GM18858 (cell line): Measurements from ENCODE around the gene USB1.
A peak's percentile ranks its signal among the peaks of the same experiment; 100 is the strongest.

Source experiments
- ATAC-seq: cut with Tn5 transposase; IDR thresholded peaks from one replicate; pipeline ENCODE4 v1.9.1; 2021; ENCODE audit not compliant: unreplicated experiment

USB1 gene

DNA sequence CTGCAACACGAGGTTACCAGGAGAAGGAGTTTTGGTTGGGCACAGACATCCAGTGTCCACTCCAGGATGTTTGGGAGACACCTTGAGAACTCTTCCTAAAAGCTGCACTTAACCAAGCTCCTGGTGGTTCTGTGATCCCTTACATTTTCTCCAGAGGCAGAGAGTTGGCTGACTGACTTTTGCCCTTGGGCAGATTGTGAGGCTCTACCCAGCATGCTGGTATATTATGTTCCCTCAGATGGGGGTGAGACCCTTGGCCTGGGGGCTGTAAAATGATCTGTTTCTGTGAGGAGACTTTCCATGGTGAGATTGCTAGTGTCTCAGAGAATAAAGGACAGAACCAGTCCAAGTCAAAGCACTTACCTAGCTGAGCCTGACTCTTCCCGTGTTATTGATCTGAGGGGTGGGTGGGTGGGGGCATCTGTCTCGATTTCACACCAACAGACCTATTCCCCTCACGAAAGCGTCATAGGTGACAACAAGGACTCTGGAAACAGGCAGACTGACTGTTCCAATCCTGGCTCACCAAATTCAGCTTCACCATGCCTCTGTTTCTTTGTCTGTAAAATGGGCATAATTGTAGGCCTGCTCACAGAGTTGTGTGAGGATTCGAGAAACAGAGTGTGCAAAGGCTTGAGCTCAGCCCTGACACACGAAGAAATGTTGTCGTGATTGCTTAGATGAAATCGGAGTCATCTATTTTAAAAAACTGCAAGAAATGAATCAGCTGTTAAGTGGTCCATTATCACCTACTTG is 12.2 kb downstream of the USB1 start:
- no peak for ATAC-seq

DNA sequence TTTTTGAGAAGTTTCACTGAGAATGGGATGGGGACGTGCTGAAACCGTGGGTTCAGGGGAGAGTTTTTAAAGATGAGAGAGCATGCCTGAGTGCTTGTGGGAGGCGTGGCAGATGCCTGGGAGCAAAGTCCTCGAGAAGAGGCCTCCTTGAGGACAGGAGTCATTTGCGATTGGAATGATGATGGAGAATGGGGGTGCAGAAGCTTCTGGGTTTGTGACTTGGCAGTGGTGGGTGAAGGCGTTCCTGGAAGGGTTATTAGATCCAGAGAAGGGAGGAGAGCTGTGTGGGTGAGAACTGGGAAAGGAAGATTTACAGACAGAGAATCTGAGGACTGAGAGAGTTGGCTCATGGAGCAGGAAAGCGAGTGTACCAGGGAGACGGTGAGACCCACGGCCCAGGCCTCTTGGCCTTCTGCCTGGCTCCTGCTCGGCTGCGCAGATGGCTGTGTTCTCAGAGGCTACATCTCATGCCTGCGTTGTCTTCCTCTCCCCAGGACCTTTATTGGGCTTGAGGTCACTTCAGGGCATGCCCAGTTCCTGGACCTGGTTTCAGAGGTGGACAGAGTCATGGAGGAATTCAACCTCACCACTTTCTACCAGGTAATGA is 15.7 kb downstream of the USB1 start:
- ATAC-seq = no peak

DNA sequence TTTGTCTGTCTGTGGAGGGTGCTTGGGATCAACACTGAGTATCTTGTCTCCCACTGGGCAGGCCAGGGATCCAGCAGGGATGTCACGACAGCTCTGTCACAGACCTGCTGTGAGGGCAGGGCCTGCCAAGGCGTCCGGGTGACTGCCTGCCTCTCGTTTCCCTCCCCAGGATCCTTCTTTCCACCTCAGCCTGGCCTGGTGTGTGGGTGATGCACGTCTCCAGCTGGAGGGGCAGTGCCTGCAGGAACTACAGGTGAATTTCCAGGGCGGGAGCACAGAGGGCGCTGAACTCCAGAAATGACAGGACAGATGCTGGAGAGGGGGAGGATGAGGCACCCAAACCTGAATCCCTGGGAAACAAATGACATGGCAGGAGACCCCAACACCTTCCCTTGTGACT is 17.6 kb downstream of the USB1 start:
- no peak for ATAC-seq

DNA sequence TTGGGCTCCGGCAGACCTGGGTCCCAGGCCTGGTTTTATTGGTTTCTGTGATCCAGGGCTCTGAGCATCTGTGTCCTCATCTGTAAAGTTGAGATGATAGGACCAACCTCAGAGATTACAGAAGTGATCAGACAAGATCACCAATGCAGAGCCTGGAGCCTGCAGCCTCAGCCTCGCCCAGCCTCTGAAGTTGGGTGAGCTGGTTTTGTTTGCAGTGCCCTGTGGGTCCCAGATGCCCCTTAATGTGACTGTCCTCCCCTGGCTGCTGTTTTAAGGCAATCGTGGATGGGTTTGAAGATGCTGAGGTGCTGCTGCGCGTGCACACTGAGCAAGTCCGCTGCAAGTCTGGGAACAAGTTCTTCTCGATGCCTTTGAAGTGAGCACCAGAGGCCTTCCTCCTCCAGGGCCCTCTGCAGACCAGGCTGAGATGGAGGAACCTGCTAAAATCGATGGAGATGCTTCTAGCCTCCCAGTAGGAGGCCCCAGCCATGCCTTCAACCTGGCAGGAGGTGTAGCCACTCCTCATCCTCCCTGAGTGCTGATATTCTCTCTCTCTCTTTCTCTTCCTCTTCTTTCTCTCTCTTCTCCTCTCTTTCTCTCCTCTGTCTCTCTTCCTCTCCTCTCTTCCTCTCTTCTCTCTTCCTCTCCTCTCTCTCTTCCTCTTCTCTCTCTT is 18.8 kb downstream of the USB1 start:
- ATAC-seq = no peak

DNA sequence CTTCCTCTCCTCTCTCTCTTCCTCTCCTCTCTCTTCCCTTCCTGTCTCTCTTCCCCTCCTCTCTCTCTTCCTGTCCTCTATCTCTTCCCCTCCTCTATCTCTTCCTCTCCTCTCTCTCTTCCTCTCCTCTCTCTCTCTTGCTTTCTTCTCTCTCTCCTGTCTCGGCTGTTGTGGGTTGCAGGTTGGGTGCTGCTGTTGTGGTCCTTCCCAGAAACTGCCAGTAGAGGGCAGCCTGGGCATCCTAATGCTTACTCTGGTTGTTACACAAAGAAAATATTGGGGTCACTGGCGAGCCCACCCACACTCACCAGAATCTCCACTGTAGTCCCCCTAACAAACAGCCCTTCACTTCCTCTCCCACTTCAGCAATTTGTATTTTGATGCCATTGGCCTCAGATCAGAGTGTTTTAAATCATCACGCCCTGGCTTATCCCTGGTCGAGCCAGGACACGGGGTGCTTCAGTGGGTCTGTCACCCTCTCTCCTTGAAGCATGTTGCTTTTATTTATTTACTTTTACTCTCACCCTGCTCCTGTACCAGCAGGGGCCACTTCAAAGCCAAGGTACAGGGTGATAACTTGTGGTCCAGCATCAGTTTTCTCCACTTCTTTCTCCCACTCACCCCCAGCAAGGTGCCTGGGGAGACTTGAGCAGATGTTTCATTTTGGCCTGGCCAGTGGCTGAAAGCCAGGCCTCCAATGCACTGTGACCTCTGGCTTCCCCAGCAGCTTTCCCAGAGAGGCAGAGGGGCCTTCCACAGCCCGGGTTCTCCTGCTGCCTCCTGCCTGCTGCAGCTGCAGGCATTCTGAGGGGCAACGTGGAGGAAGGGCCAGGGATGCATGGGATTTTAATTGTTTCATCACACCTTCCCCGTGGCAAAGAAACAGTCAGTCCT is 19.7 kb downstream of the USB1 start:
- no peak for ATAC-seq

DNA sequence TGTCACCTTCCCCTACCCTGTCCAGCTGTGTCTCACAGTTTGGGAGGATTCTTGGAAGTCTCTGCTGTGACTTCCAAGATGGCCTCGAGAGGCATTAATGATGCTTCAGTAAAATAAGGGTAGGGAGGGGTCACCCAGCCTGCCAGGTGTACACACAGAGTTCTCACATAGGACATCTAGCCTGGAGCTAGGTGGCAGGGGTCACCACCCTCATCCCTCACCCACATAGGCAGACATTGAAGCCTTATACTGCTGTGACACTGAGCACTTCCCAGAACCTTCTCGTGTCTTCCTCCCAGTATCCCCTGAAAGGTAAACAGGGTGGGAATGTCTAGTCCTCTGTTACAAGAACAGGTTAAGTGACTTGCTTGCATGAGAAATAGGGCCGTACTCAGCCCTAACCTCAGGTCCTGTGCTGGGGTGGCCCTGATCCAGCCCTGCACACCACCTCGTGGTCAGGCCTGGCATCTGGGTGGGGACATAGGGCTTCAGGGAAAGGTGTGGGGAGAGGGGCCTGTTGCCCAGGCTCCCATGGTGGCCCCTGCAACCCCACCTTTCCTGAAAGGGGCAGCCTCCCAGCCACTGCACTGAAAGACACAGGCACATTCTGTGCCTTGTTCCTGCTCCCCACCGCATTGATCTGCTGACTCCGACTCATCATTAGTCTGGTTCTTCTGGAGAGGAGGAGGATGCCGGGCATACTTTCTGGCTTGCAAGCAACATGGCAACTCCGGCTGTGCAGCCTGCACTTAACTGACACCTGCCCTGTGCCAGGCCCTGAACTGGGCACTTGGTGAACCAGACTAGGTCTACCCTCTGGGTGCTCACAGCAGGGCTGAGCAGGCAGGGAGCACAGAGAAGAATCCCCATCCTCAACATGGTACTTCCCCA is 20.7 kb downstream of the USB1 start:
- ATAC-seq = no peak

DNA sequence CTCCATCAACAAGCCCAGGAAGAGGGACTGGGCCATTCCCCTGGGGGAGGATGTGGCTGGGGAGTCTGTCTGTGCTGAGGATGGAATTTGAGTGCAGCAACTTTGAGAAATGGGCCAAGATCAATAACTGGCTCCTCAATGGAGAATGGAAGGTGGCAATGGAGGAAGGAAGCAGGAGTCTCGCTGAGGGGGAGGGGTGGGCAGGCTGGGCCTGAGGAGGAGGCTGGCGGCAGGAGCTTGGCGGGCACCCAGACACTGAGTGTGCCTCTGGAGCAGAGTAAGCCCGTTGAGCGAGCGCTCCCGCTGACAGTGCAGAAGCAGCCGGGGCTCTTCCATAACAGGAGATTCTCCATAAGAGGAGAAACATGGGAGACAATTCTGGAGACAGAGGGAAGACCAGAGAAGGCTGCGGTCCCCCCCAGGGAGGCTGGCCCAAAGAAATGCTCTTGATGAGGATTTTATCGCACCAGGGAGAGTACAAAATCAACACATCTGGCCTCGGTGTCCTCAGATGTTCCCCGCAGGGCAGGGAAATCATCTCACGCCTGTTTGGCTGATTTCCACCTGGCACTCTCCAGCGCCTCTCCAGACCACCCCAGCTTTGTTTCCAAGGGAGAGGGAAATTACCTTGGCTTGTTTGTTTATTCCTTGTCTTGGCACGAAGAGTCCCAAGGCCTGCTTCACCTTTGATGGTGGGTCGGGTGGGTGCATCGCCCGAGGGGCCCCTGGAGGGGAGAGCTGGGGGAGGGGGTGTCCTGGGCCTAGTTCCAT is 21.6 kb downstream of the USB1 start:
- ATAC-seq = no peak

DNA sequence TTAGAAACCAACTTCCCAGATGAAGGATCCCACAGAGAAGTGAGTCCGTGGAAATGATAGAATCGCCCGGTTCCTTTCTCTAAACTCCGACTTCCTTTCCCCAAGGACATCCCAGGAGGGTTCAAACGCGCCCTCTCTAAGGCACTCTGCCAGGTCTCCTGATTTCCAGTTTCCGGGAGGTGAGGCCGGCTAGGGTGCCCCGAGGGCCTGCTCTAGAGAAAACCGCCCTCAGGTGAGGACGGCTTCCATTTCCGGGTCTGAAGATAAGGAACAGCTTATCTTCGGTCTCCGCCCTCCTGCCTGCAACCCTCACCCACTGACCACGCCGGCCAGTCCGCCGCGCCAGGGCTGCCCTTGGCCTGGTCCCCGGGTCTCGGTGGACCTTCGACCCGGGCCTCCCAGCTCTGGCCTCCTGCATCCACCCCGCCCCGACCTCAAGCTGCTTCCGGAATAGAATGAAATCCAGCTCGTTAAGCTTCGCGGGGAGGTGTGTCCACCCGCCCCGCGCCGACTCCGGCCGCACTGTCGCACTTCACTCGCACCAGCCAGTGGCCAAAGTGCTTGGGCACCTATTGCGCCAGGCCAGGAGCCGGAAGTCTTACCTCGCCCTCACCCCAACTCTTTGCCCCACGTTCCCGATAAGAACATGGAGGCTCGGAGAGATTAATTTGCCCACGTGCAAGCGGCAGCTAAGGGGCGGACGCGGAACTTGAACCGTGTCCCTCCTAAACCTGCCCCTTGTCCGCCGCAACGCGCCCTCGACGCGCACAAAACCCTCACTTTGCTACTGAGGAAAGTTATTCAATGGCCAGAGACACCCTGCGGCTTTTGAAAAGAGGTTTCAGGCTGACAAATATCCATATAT is 23.5 kb downstream of the USB1 start:
- ATAC-seq = no peak

DNA sequence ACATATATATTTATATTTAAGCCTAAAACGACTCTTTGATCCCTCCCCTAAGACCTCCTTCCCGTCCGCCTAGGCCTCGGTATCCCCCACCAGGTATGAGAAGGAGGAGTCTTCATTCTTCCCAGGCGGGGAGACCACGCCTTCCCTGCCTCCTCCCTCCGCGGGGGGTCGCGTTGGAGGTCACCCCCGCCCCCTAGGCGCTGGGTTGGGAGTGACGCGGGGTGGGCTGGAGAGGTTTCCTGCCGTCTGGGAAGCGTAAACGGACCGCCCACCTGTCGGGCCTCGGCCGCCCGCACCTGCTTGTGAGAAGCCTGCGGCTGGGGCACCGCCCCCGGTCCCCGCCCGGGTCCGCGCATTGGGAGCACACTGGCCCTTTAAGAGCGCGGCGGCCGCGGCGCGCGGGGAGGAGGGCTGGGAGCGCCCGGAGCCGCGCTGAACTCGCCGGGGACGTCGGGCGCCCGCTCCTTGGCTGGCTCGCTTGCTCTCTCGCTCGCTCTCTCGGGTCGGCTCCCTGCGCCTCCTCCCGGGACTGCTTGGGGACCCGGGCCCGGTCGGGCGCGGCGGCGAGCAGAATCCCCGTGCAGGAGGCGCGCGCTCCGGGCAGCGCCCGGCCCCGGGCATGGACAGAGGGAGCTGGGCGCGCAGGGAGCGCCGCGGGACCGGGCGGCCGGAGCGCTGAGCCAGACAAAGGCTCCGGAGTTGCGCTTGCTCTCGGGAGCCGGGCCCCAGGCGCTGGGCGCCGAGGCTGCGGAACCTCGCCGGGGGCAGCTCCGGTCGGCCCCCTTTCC is 24.3 kb downstream of the USB1 start, which contains the start of gene MMP15:
Gene MMP15, plus strand, starts transcription at position 404 of the 788 bp plus-strand sequence. CDS start 597 bp downstream, outside the sequence.
- ATAC-seq = peak; percentile 59

DNA sequence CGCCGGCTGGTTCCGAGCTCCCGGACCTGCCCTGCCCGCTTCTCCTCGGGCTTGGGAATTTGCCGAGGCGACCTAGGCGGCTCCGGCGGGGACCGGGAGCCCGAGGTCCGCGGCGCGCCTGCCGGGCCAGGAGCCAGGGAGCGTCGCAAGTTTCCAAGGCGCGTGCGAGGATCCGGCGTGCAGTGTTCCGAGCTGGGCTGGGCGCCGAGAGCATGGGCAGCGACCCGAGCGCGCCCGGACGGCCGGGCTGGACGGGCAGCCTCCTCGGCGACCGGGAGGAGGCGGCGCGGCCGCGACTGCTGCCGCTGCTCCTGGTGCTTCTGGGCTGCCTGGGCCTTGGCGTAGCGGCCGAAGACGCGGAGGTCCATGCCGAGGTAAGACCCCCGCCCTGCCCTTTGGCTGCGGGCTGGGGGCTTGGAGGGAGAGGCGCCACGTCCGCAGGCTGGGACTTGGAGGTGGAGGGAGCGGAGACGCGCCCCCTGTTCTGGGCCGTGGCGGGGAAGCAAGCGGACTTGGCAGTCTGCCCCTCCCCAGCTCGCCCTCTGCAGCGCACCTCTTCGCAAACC is 25.0 kb downstream of the USB1 start:
- peak; percentile 7 for ATAC-seq

DNA sequence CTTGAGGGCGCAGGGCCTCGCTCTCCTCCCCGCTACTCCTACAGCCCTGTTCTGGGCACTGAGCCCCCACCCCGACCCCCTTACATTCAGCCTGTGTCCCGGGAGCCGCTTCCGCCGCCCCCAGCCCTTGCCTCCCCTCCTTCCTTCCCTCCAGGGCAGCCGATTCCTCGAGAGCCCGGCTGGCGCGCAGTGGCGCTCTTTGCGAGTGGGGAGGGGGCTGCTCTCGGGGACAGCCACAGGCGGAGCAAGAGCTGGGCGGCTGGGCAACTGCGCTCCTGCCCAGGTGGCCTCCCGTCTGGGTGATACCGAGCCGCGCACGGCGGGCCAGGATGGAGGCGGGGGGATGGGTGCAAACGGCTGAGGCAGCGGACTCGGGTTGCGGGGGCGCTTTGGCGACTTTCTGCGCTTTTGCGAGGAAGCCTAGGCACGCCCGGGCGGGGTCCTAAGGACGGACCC is 25.5 kb downstream of the USB1 start:
- ATAC-seq = no peak

DNA sequence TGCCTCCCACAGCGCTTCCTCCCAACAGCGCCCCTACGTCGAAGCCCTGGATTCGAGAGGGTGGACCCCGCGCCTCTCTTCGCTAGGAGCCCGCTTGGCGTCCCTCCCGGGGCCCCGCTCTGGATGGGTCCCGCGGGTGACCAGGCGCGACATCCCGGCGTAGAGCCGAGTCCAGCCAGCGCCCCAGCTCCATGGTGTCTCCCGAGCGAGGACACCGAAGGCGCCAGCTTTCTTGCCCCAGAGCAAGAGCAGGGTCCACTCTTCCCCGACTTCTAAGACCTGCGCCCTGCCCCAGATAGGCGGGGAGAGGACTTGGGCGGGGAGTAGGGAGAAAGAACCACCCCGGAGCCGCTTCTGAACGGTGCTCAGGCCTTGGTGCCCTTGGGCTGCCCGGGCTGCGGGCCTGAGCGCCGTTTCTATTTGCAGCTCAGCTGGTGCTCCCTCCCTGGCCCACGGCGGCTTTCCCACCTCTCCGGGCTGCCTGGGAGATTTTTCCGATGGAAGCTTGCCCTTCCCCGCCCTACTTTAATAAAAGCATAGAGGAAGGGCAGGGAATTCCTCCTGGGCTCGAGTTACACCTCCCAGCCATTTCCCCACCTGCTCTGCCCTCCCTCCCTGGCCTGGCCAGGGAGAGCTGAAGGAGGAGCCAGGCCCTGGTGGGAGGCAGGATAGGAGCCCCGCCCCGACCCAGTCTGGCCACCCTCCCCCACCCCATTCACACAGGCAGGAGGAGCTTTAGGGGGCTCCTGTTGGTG is 26.1 kb downstream of the USB1 start:
- no peak for ATAC-seq

DNA sequence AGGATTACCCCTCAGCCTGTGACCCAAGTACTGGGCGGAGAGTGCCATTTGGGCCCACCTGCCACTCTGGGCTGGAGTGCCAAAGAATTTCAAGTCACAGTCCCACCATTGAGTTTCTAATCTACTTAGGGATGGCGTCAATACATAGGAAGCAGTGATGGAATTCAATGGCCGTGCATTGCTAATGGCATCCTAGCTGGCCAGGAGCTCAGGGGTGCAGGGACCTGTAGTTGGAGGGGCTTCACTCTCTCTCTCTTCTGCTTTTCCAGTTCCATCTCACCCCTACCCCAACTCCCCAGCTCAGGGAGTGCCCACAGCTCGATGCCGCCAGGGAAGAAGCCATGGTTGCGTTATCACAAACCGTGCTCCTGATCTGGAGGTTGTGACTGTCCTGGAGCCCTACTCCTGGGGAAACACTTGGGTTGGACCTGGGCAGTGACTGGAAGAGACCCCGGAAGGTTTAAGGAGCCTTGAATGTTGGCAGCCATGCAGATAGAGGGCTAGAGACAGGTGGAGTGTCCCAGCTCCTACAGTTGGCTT is 26.8 kb downstream of the USB1 start:
- no peak for ATAC-seq

DNA sequence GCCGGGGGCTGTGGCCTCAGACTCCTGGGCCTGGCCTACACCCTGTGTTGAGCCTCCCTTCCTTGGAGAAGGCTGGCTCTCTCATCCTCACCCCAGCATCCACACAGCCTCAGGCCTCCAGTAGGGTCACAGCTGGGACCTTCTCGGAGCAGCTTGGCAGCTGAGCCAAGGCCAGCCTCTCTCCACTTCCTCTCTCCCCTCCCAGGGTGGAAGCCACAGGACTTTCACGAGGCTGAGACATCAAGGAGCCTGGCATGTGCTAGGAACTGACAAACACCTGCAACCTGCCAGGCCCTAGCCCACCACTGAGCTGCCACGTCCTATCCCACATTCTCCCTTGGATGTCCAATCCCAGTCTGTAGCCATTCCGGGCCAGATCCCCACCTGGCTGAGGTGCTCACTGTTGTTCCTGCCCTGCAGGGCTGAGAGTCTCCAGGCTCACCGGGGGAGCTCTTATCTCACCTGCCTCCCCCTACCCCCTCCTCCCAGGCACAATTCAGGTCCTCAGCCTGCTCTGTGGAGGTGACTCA is 27.4 kb downstream of the USB1 start:
- ATAC-seq = no peak

DNA sequence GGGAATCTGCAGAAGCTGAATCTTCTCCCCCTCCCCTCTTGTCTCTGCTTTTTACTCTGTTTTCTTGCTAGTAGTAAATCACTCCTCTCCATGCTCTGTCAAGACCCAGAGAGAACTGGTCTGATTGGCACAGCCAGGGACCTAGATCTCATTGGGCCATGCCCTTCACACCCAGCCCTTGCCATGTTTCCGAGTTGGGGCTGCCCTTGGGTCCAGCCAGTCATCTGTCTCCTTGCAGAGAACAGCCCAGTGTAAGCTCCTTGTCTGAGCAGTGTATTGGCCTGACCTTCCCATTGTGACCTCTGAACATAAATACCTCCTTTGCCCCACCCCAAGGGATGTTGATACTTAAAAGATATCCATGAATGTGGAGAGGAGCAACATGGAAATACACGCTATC is 28.2 kb downstream of the USB1 start:
- ATAC-seq = no peak
